ENCODE data around the gene CLCN3.

Gene CLCN3

DNA sequence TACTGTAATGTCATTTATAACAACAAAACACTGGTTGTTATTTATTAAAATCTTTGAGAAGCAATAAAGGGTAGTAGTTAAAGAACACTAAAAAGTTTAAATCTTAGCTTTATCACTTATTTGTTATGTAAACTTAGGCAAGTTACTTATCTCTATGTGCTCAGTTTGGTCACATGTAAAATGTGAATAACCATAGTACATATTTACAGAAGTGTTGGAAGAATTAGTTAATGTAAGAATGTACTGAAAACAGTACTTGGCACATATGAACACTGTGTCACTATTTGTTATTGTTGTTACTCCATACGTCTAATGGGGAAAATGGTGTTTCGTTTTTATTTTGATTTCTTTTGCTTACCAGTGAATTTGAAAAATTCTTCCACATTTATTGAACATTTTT is 17.1 kb upstream of the CLCN3 start:
- WGBS (ENCODE audit: insufficient coverage, insufficient read length) = no CpG with 5 or more reads among the region's 2 CpGs
- H3K4me3 ChIP-seq (ENCODE audit: low read length) = no peak overlapping the region
- DNase-seq (ENCODE audit: low read depth, low spot score) = no peak

GRCh38 chr4:169604131-169604900 is 16.1 kb upstream of the CLCN3 start:
- no peak for DNase-seq (ENCODE audit: low read depth, low spot score)
- H3K9me3 ChIP-seq (ENCODE audit: control insufficient read depth, insufficient read depth, low read length) = no peaks in the 10 kb centered on the region
- H3K36me3 ChIP-seq (ENCODE audit: control insufficient read depth, insufficient read depth, low read length) = no peaks in the 10 kb centered on the region
- no CpG with 5 or more reads among the region's 1 CpG for WGBS (ENCODE audit: insufficient coverage, insufficient read length)
- no peaks in the 10 kb centered on the region for H3K27me3 ChIP-seq (ENCODE audit: control insufficient read depth, insufficient read depth, low read length)
- no peak overlapping the region for H3K27ac ChIP-seq (ENCODE audit: low read length)
- no peaks in the 10 kb centered on the region for H3K4me1 ChIP-seq (ENCODE audit: control insufficient read depth, insufficient read depth, low read length)
- no peak overlapping the region for H3K4me3 ChIP-seq (ENCODE audit: low read length)

More for the DNA sequence above, 17.1 kb upstream of the CLCN3 start:
- no peaks in the 10 kb centered on the region for H3K36me3 ChIP-seq (ENCODE audit: control insufficient read depth, insufficient read depth, low read length)
- no peaks in the 10 kb centered on the region for H3K9me3 ChIP-seq (ENCODE audit: control insufficient read depth, insufficient read depth, low read length)
- no peaks in the 10 kb centered on the region for H3K4me1 ChIP-seq (ENCODE audit: control insufficient read depth, insufficient read depth, low read length)
- no peak overlapping the region for H3K27ac ChIP-seq (ENCODE audit: low read length)
- H3K27me3 ChIP-seq (ENCODE audit: control insufficient read depth, insufficient read depth, low read length) = no peaks in the 10 kb centered on the region

DNA sequence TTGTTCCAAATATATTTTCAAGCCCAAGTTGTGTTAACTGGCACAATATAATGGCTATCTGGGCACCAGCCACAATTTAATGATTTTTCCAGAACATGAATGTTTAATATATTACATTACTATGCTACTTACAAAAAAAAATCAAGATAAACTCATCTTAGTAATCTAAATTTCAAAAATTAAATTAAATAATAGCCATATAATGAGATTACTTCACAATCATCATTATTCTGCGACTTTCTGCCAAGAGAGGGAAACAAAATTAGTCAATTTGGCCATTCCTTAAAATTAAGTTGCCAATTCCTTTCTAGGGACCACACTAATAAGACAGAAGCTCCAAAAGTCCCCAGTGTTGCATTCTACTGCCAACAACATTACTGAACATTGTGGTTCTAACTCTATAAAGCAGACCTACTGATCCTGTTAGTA is 15.5 kb upstream of the CLCN3 start:
- Histone ChIP-seq H3K4me3 (ENCODE audit: low read length) (no peak overlapping the region), H3K4me1 (ENCODE audit: control insufficient read depth, insufficient read depth, low read length) (no peaks in the 10 kb centered on the region), H3K27me3 (ENCODE audit: control insufficient read depth, insufficient read depth, low read length) (no peaks in the 10 kb centered on the region), H3K9me3 (ENCODE audit: control insufficient read depth, insufficient read depth, low read length) (no peaks in the 10 kb centered on the region), H3K27ac (ENCODE audit: low read length) (no peak overlapping the region), H3K36me3 (ENCODE audit: control insufficient read depth, insufficient read depth, low read length) (no peaks in the 10 kb centered on the region)
- no CpG with 5 or more reads among the region's 1 CpG for WGBS (ENCODE audit: insufficient coverage, insufficient read length)
- no peak for DNase-seq (ENCODE audit: low read depth, low spot score)

DNA sequence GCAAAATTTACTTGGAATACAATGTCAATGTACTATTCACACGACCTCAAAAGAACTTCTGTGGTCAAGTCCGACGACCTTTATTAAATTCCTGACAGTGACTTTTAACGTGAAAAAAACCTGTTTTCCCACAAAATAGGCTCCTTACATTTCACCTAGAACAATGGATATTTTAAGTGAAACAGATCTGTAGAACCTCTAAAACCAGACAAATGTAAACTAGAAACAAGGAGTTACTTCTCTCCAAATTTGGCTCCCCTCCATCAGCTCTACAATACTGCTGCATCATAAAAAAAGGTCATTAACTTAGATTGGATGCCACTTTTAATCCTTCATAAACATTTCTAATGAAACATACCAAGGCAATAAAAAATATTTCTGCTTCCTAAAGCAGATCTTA is 9.2 kb upstream of the CLCN3 start:
- Histone ChIP-seq H3K9me3 (ENCODE audit: control insufficient read depth, insufficient read depth, low read length) (no peaks in the 10 kb centered on the region), H3K27me3 (ENCODE audit: control insufficient read depth, insufficient read depth, low read length) (no peaks in the 10 kb centered on the region), H3K4me3 (ENCODE audit: low read length) (no peak overlapping the region), H3K27ac (ENCODE audit: low read length) (no peak overlapping the region), H3K4me1 (ENCODE audit: control insufficient read depth, insufficient read depth, low read length) (no peaks in the 10 kb centered on the region; the same call in 1 of the 2 replicates), H3K36me3 (ENCODE audit: control insufficient read depth, insufficient read depth, low read length) (no peaks in the 10 kb centered on the region)
- WGBS (ENCODE audit: insufficient coverage, insufficient read length) = no CpG with 5 or more reads among the region's 4 CpGs
- no peak for DNase-seq (ENCODE audit: low read depth, low spot score)

- Histone ChIP-seq H3K4me1 (ENCODE audit: control insufficient read depth, insufficient read depth, low read length) (no peaks in the 10 kb centered on the region; the same call in 1 of the 2 replicates), H3K27ac (ENCODE audit: low read length) (no peak within 1 kb of the TSS), H3K4me3 (ENCODE audit: low read length) (peak within 1 kb of the TSS; percentile 83; the same call in 1 of the 2 replicates), H3K27me3 (ENCODE audit: control insufficient read depth, insufficient read depth, low read length) (no peaks in the 10 kb centered on the region), H3K36me3 (ENCODE audit: control insufficient read depth, insufficient read depth, low read length) (no peaks in the 10 kb centered on the region), H3K9me3 (ENCODE audit: control insufficient read depth, insufficient read depth, low read length) (no peaks in the 10 kb centered on the region)
- no CpG with 5 or more reads among the region's 61 CpGs for WGBS (ENCODE audit: insufficient coverage, insufficient read length)
- peak; percentile 75 for DNase-seq (ENCODE audit: low read depth, low spot score)
Observed at GRCh38 chr4:169611991-169612870, 8.1 kb upstream of the CLCN3 start, which contains the start of gene NEK1. Gene NEK1, minus strand, starts transcription at chr4:169612583. Its CDS starts 9,953 bp downstream, at chr4:169602630.

DNA sequence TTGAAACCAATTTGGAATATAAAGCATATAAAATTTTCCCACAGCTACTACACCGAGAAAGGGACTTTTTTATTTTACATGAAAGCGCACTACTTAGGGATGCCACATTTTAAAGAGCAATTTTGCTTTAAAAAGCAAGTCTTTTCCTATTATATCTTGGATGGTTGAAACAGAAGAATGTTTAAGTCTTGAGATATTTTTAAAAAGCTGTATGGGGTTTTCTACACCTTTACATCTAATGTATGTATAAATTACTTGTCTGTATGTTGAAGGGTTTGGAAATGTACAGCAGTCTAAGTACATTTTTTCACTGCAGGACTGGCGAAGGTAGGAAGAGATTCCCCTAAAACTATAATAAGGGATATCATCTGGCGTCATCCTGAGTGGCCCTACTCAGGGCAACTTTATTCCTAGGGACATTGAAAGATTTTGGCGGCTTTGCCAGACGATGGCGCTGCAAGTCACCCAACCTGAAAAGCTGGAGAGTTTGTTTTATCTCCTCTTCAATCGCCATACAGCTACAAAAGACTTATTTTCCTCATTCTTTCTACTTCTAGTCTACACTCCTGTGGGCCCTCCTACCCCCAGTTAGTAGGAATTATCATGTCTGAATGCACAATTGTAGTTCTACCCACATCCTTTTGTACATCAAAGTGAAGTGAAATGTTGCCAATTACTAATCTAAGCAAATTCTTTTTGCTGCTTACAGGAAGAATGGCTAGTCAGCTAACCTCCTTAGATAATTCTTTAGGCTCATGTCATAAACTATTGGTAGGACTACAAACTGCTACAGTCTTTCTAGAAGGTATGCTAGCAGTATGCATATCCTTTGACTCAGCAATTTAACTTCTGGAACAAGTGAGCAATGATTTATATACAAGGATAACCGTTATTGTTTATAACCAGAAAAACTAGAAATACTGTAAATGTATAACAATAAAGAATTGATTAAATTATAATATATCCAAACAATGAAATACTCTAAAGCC is 7.2 kb upstream of the CLCN3 start:
- Histone ChIP-seq H3K4me1 (ENCODE audit: control insufficient read depth, insufficient read depth, low read length) (no peaks in the 10 kb centered on the region; the same call in 1 of the 2 replicates), H3K27me3 (ENCODE audit: control insufficient read depth, insufficient read depth, low read length) (no peaks in the 10 kb centered on the region), H3K9me3 (ENCODE audit: control insufficient read depth, insufficient read depth, low read length) (no peaks in the 10 kb centered on the region), H3K36me3 (ENCODE audit: control insufficient read depth, insufficient read depth, low read length) (no peaks in the 10 kb centered on the region), H3K4me3 (ENCODE audit: low read length) (peak overlapping the region; percentile 83; the same call in 1 of the 2 replicates), H3K27ac (ENCODE audit: low read length) (no peak overlapping the region)
- DNase-seq (ENCODE audit: low read depth, low spot score) = no peak
- no CpG with 5 or more reads among the region's 9 CpGs for WGBS (ENCODE audit: insufficient coverage, insufficient read length)

GRCh38 chr4:169615467-169616106 is 4.8 kb upstream of the CLCN3 start:
- no peak for DNase-seq (ENCODE audit: low read depth, low spot score)
- no CpG with 5 or more reads among the region's 4 CpGs for WGBS (ENCODE audit: insufficient coverage, insufficient read length)
- Histone ChIP-seq H3K27me3 (ENCODE audit: control insufficient read depth, insufficient read depth, low read length) (no peaks in the 10 kb centered on the region), H3K27ac (ENCODE audit: low read length) (no peak overlapping the region), H3K4me1 (ENCODE audit: control insufficient read depth, insufficient read depth, low read length) (no peaks in the 10 kb centered on the region; the same call in 1 of the 2 replicates), H3K36me3 (ENCODE audit: control insufficient read depth, insufficient read depth, low read length) (no peaks in the 10 kb centered on the region), H3K9me3 (ENCODE audit: control insufficient read depth, insufficient read depth, low read length) (no peaks in the 10 kb centered on the region), H3K4me3 (ENCODE audit: low read length) (no peak overlapping the region)

- Histone ChIP-seq H3K4me1 (ENCODE audit: control insufficient read depth, insufficient read depth, low read length) (no peaks in the 10 kb centered on the region; the same call in 1 of the 2 replicates), H3K9me3 (ENCODE audit: control insufficient read depth, insufficient read depth, low read length) (no peaks in the 10 kb centered on the region), H3K27me3 (ENCODE audit: control insufficient read depth, insufficient read depth, low read length) (no peaks in the 10 kb centered on the region), H3K27ac (ENCODE audit: low read length) (no peak overlapping the region), H3K4me3 (ENCODE audit: low read length) (no peak overlapping the region), H3K36me3 (ENCODE audit: control insufficient read depth, insufficient read depth, low read length) (no peaks in the 10 kb centered on the region)
- no peak for DNase-seq (ENCODE audit: low read depth, low spot score)
Observed at GRCh38 chr4:169616846-169617245, 3.5 kb upstream of the CLCN3 start.

DNA sequence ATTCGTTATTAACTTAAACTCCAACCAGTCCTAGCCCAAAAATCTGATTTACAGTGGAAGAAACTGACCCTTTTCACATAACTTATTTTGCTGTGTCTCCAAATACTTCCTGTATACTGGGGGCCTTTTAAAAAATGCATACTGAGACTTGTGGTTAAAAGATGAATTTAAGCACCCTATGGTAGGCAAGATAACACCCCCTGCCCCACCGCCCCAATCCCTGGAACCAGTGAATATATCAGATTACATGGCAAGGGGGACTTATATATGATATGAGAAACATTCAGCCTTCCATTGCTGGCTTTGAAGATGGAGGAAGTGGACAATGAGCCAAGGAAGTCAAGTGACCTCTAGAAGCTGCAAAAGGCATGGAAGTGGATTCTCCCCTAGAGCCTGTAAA is 3.1 kb upstream of the CLCN3 start:
- WGBS (ENCODE audit: insufficient coverage, insufficient read length) = no CpG with 5 or more reads among the region's 2 CpGs
- H3K4me1 ChIP-seq (ENCODE audit: control insufficient read depth, insufficient read depth, low read length) = no peaks in the 10 kb centered on the region
- no peak for DNase-seq (ENCODE audit: low read depth, low spot score)
- no peaks in the 10 kb centered on the region for H3K36me3 ChIP-seq (ENCODE audit: control insufficient read depth, insufficient read depth, low read length)
- no peak overlapping the region for H3K4me3 ChIP-seq (ENCODE audit: low read length)
- no peak overlapping the region for H3K27ac ChIP-seq (ENCODE audit: low read length)
- no peaks in the 10 kb centered on the region for H3K9me3 ChIP-seq (ENCODE audit: control insufficient read depth, insufficient read depth, low read length)
- no peaks in the 10 kb centered on the region for H3K27me3 ChIP-seq (ENCODE audit: control insufficient read depth, insufficient read depth, low read length)

Data from iPS DF 6.9 (cell line).